GM12872 (cell line): Measurements from ENCODE around the gene RBM43.

Source experiments
- CTCF ChIP-seq: IDR thresholded peaks from 3 replicates; pipeline ENCODE4 v1.5.1; 2011; ENCODE audit warnings: low read depth, mild to moderate bottlenecking, low read length, moderate library complexity; ENCODE audit not compliant: insufficient read depth

RBM43 gene

GRCh38 chr2:151278487-151278886 lies 16.8 kb upstream of the RBM43 start:
- TF ChIP-seq CTCF, result no peak

GRCh38 chr2:151277067-151277466 lies 15.4 kb upstream of the RBM43 start:
- no peak for TF ChIP-seq CTCF

DNA sequence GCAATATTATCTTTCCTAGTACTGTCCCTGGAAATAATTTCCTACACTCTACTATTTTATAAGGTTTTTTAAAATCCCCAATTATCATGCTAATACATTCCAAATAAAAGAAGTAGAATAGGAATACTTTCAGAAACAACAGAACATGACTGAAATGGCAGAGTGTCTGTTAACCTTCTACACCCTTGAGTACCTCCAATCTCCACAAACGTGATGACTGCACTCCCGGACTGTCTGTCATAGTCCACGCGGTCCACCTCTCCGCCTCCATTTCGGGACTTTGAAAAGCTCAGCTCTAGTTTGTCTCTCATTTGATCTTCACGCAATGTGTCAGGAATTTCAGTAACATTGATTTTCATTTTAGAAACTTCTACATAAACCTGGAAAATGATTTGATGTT lies 13.6 kb upstream of the RBM43 start:
- TF ChIP-seq CTCF, result no peak

DNA sequence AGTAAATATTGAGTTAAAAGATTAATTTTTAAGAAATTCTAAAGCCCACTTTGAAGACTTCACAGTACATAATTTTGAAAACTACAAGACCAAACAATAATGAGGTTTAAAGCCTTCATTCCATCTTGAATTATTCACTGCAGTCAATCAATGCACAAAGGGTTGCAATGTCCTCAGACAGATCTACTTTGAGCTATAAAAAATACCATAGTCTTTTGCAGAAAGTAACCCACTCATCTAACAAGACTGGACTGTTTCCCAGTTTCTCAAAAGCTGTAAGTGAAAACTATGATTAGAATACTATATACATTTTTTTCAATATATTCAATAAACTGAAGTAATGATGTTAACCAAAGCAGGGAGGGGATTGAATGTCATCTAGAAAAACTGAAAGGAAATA lies 10.2 kb upstream of the RBM43 start:
- no peak for TF ChIP-seq CTCF

DNA sequence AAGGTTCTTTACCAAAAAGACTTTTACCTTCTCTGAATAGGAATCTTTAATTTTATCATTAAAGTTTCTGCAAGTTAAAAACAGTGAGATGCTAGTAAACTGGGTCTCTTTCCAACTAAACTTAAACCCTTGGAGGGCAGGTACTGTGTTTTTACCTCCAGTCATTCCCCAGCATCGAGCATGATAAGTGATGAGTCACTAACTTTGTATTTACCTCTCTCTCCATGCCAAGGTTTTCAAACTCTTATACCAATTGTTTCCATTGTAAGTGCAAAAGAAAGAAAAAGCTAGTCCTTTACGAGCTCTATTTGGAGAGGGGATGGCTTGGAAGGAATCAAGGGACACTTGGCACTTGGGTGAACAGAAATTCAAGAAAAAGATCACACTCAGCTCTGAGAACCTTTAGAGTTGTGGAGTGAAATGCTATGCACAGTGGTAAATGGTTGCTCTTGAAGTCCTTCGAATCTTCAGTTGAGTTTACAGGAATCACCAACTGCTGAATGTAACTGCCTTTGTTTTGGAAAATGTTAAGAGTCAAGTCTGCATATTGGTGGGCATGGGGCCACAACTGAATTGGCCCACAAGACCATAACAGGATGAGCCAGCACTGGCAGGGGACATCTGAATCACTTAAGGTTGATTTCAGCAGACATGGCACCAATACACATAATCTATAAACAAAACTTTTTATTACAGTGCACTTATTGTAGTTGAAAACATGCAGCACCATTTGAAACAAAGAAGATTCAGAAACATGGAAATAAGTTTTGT lies 8.3 kb upstream of the RBM43 start:
- TF ChIP-seq CTCF, result no peak

GRCh38 chr2:151268085-151268484 lies 6.4 kb upstream of the RBM43 start:
- TF ChIP-seq CTCF, result no peak

DNA sequence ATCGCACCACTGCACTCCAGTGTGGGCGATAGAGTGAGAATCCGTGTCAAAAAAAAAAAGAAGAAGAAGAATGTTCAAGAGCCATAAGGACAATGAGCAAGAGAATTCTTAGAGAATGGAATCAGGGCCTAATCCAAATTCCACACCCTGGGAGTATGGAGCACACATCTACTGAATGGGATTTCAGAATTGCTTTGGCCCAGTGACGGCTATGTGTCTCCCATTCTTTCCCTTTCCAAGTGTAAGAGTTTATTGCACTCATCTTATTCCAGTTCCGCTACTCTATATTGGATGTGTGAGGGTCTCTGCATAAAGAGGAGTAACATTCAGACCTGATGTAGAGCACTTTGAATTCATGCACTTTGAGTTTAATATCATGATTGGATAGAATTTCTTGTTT lies 5.9 kb upstream of the RBM43 start:
- TF ChIP-seq CTCF, result no peak

- no peak for TF ChIP-seq CTCF
Measured at GRCh38 chr2:151265991-151266390, 4.3 kb upstream of the RBM43 start.
